HepG2 (cell line): ENCODE data around the gene GADD45GIP1. TPM values are rescaled to one million over a fixed set of nuclear protein-coding genes. Genes with fewer than 3 reads are reported as not detected.

Experiments used
- ARID2 ChIP-seq: sonication (generic); formaldehyde crosslinking; IDR thresholded peaks from 2 replicates; pipeline ENCODE4 v1.8.1; 2022; ENCODE audit warnings: mild to moderate bottlenecking, missing genetic modification reagents, borderline replicate concordance
- CBX2 ChIP-seq, 2 experiments: fragments of 200-600 bp in 1 of 2; sonication (generic); formaldehyde crosslinking in 1 of 2; IDR thresholded peaks; 2 replicates each; pipeline versions ENCODE4 v1.7.0 to v1.8.1; 2018 to 2022; ENCODE audit warnings: low read depth in 2 of 2, low read length in 1 of 2, mild to moderate bottlenecking in 1 of 2, missing genetic modification reagents in 1 of 2
- CEBPG ChIP-seq: IDR thresholded peaks from 2 replicates; pipeline ENCODE4 v1.6.1; 2016
- EZH2 ChIP-seq: conservative IDR thresholded peaks from 2 replicates; pipeline ENCODE4 v1.6.1; 2012; ENCODE audit warnings: mild to moderate bottlenecking, low read depth, low read length, moderate library complexity
- HMG20A ChIP-seq: IDR thresholded peaks from 2 replicates; pipeline ENCODE4 v1.6.1; 2016; ENCODE audit warnings: borderline replicate concordance
- HMGA1 ChIP-seq: sonication (generic); formaldehyde crosslinking; conservative IDR thresholded peaks from 2 replicates; pipeline ENCODE4 v1.4.0; 2020; ENCODE audit warnings: missing genetic modification reagents
- KDM3A ChIP-seq: IDR thresholded peaks from 2 replicates; pipeline ENCODE4 v1.6.1; 2018; ENCODE audit warnings: low read depth, missing compliant biosample characterization
- MAFF ChIP-seq: IDR thresholded peaks from 2 replicates; pipeline ENCODE4 v1.6.1; 2011; ENCODE audit warnings: low read depth, low read length, improper control_type of control experiment
- MED1 ChIP-seq: sonication (generic); formaldehyde crosslinking; IDR thresholded peaks from 2 replicates; pipeline ENCODE4 v1.4.0; 2020; ENCODE audit warnings: missing genetic modification reagents
- MTA3 ChIP-seq: sonication (generic); formaldehyde crosslinking; IDR thresholded peaks from 2 replicates; pipeline ENCODE4 v1.4.0; 2020; ENCODE audit warnings: missing genetic modification reagents
- NR1H2 ChIP-seq: sonication (generic); formaldehyde crosslinking; IDR thresholded peaks from 2 replicates; pipeline ENCODE4 v1.8.1; 2022; ENCODE audit warnings: low read depth, missing genetic modification reagents, borderline replicate concordance
- NR3C1 ChIP-seq: sonication (generic); formaldehyde crosslinking; IDR thresholded peaks from 2 replicates; pipeline ENCODE4 v1.4.0; 2020; ENCODE audit warnings: missing genetic modification reagents
- POLR2A ChIP-seq, 2 experiments: IDR thresholded peaks; 2 replicates each; pipeline ENCODE4 v1.6.1; 2011; ENCODE audit warnings: low read depth in 2 of 2, low read length in 2 of 2, mild to moderate bottlenecking in 1 of 2, moderate library complexity in 1 of 2; ENCODE audit not compliant: insufficient read depth in 1 of 2
- RARG ChIP-seq: sonication (generic); formaldehyde crosslinking; IDR thresholded peaks from 2 replicates; pipeline ENCODE4 v1.4.0; 2020; ENCODE audit warnings: low read depth, mild to moderate bottlenecking, missing genetic modification reagents
- RNF219 ChIP-seq: sonication (generic); formaldehyde crosslinking; IDR thresholded peaks from 2 replicates; pipeline ENCODE4 v1.5.0; 2020; ENCODE audit warnings: mild to moderate bottlenecking, missing genetic modification reagents
- TBL1XR1 ChIP-seq: fragments of 150-350 bp; IDR thresholded peaks from 2 replicates; pipeline ENCODE4 v1.6.1; 2014; ENCODE audit warnings: borderline replicate concordance, low read length; ENCODE audit not compliant: partially characterized antibody
- TFAP4 ChIP-seq: sonication (generic); IDR thresholded peaks from 2 replicates; pipeline ENCODE4 v1.6.1; 2016; ENCODE audit warnings: low read depth, borderline replicate concordance
- TGIF2 ChIP-seq: IDR thresholded peaks from 2 replicates; pipeline ENCODE4 v1.6.1; 2016; ENCODE audit warnings: control low read depth, missing compliant biosample characterization
- XRCC5 ChIP-seq: fragments of 200-400 bp; formaldehyde crosslinking; optimal IDR thresholded peaks from 2 replicates; pipeline ENCODE3; 2017; ENCODE audit warnings: mild to moderate bottlenecking, low read length
- ZNF256 ChIP-seq: sonication (generic); formaldehyde crosslinking; conservative IDR thresholded peaks from 2 replicates; pipeline ENCODE4 v1.4.0; 2020; ENCODE audit warnings: missing genetic modification reagents
- ZNF274 ChIP-seq: sonication (generic); formaldehyde crosslinking; IDR thresholded peaks from 2 replicates; pipeline ENCODE4 v1.5.1; 2020; ENCODE audit warnings: mild to moderate bottlenecking, missing genetic modification reagents
- ZNF441 ChIP-seq: sonication (generic); formaldehyde crosslinking; IDR thresholded peaks from 2 replicates; pipeline ENCODE4 v1.7.0; 2021; ENCODE audit warnings: missing genetic modification reagents, borderline replicate concordance
- ZNF564 ChIP-seq: sonication (generic); formaldehyde crosslinking; IDR thresholded peaks from 2 replicates; pipeline ENCODE4 v1.8.1; 2023; ENCODE audit warnings: mild to moderate bottlenecking, missing genetic modification reagents
- ZNF710 ChIP-seq: sonication (generic); formaldehyde crosslinking; IDR thresholded peaks from 2 replicates; pipeline ENCODE4 v1.5.0; 2020; ENCODE audit warnings: mild to moderate bottlenecking, missing genetic modification reagents, borderline replicate concordance
- ZSCAN29 ChIP-seq: sonication (generic); formaldehyde crosslinking; conservative IDR thresholded peaks from 2 replicates; pipeline ENCODE4 v1.4.0; 2020; ENCODE audit warnings: mild to moderate bottlenecking, missing genetic modification reagents
- ZSCAN31 ChIP-seq: sonication (generic); formaldehyde crosslinking; IDR thresholded peaks from 2 replicates; pipeline ENCODE4 v1.5.0; 2020; ENCODE audit warnings: low read depth, mild to moderate bottlenecking, missing genetic modification reagents
- ZSCAN9 ChIP-seq: IDR thresholded peaks from 2 replicates; pipeline ENCODE4 v1.6.1; 2016; ENCODE audit warnings: borderline replicate concordance
- polyA plus RNA-seq, 8 experiments: library from polyadenylated mRNA; depleted of rRNA in 3 of 8; stranded (reverse) in 7 of 8; unstranded in 1 of 8; fragments of >200 nt; fragmentation: Illumina TruSeq in 4 of 8; extraction: Trizol in 4 of 8; gene quantifications; 2 replicates each; pipeline versions ENCODE4 v1.2.1 to v1.2.3, GENCODE V29; 2011 to 2016; ENCODE audit warnings: low read depth in 4 of 8, missing spikeins in 1 of 8, mixed read lengths in 1 of 8; ENCODE audit not compliant: insufficient read depth in 1 of 8
- total RNA-seq, 5 experiments: library from RNA; depleted of rRNA; stranded (reverse); fragments of >200 nt; fragmentation: Illumina TruSeq; extraction: Trizol; gene quantifications; 2 replicates each; pipeline ENCODE4 v1.2.3, GENCODE V29; 2016; ENCODE audit warnings: low read depth in 1 of 5

GADD45GIP1 gene
- total and polyA plus RNA-seq, 2 of the 13 experiments (the other 11 are each of a cell fraction or from before 2014, with no cell fraction given), result 24.6 to 30.7 TPM

- TF ChIP-seq TFAP4, result no peak
- TF ChIP-seq ZNF710, result no peak
- no peak for TF ChIP-seq HMGA1 (CRISPR knock-in tag)
- 0 out of 2 replicates have a peak, but pooled peaks have one; percentile 10 for TF ChIP-seq HMG20A
- TF ChIP-seq CEBPG (CRISPR knock-in tag), result no peak
- TF ChIP-seq RNF219, result no peak
- TF ChIP-seq CBX2 (IDR thresholded peaks at IDR 0.05; ENCODE audit: low read depth, low read length), result no peak
- TF ChIP-seq CBX2 (CRISPR knock-in tag; IDR thresholded peaks at IDR 0.05; ENCODE audit: low read depth), result no peak
- no peak for TF ChIP-seq RARG (CRISPR knock-in tag)
- no peak for TF ChIP-seq MTA3
- no peak for TF ChIP-seq ZNF564 (CRISPR knock-in tag)
- TF ChIP-seq ZSCAN9 (CRISPR knock-in tag), result no peak
- TF ChIP-seq TBL1XR1, result no peak
- no peak for TF ChIP-seq ZSCAN31 (CRISPR knock-in tag)
- TF ChIP-seq EZH2, result no peak
- no peak for TF ChIP-seq NR3C1 (CRISPR knock-in tag)
- 0 out of 2 replicates have a peak, but pooled peaks have one; percentile 33 for TF ChIP-seq ZNF274 (CRISPR knock-in tag)
- TF ChIP-seq XRCC5, result peak; percentile 80
- TF ChIP-seq NR1H2 (CRISPR knock-in tag), result no peak
- no peak for TF ChIP-seq MAFF
- TF ChIP-seq ZNF441 (CRISPR knock-in tag), result peak; percentile 51; the same call in 1 of the 2 replicates
- no peak for TF ChIP-seq ZSCAN29 (CRISPR knock-in tag)
- no peak for TF ChIP-seq ZNF256
- no peak for TF ChIP-seq ARID2
- no peak for TF ChIP-seq TGIF2 (CRISPR knock-in tag)
- peak; percentile 22; the same call in 1 of the 2 replicates for TF ChIP-seq MED1 (CRISPR knock-in tag)
- TF ChIP-seq POLR2A (IDR thresholded peaks at IDR 0.05; ENCODE audit: insufficient read depth in 1 of 2, low read depth in 2 of 2, low read length in 2 of 2), result no peak
- no peak for TF ChIP-seq KDM3A
Measured at GRCh38 chr19:12965017-12965811, 8.2 kb upstream of the GADD45GIP1 start (continued).
